Body of pancreas (tissue), 4 donors: ENCODE results near the gene RMRP. TPM values are rescaled to one million over a fixed set of nuclear protein-coding genes. Genes with fewer than 3 reads are reported as not detected.
A peak's percentile ranks its signal among the peaks of the same experiment; 100 is the strongest.

ENCODE experiments used
- ATAC-seq: fragments of 150-250 bp; one replicate; pipeline ENCODE4 v1.9.1; 2016
- DNase-seq, 4 donors: peaks; one replicate each; pipeline ENCODE4 v3.0.0-alpha.2; 2019
- H3K27ac ChIP-seq, 4 donors: fragments of 200-600 bp; sonication (generic); 1 replicate in 3 of 4; 2 replicates in 1 of 4; pipeline versions ENCODE4 v1.5.1 to v1.6.1; 2016 to 2019; ENCODE audit warnings: mild to moderate bottlenecking in 1 of 4, mixed read lengths in 1 of 4, moderate library complexity in 1 of 4
- H3K27me3 ChIP-seq, 2 donors: fragments of 200-600 bp; sonication (generic); one replicate each; pipeline ENCODE4 v1.6.0; 2016; ENCODE audit warnings: mild to moderate bottlenecking in 1 of 2
- H3K36me3 ChIP-seq, 2 donors: fragments of 200-600 bp; sonication (generic); replicated peaks in 1 of 2; 2 replicates each; pipeline ENCODE4 v1.5.1; 2016; ENCODE audit warnings: low read depth in 2 of 2; ENCODE audit not compliant: insufficient read depth in 1 of 2
- H3K4me1 ChIP-seq: fragments of 200-600 bp; sonication (generic); one replicate; pipeline ENCODE4 v1.6.0; 2016
- H3K4me3 ChIP-seq, 2 donors: fragments of 200-600 bp; sonication (generic); 1 replicate in 1 of 2; 2 replicates in 1 of 2; pipeline ENCODE4 v1.5.1; 2016 to 2019
- H3K9me3 ChIP-seq, 3 donors: fragments of 200-600 bp; sonication (generic); 1 replicate in 2 of 3; 2 replicates in 1 of 3; pipeline ENCODE4 v1.5.1; 2016
- POLR2A ChIP-seq, 3 donors: fragments of 450-650 bp; IDR thresholded peaks; one replicate each; pipeline ENCODE4 v1.6.1; 2016; ENCODE audit warnings: antibody characterized with exemption in 3 of 3, mild to moderate bottlenecking in 2 of 3
- WGBS, 2 donors: methylation state at CpG; one replicate each; pipeline ENCODE4 v1.1.5; 2017; 5-methylcytosine and 5-hydroxymethylcytosine counted together
- intact Hi-C: fragments of 100-400 bp; cut with DNase I; formaldehyde crosslinking; loops from one replicate; pipeline ENCODE4 v1.15.1; 2023
- total RNA-seq, 2 donors: library from RNA; depleted of rRNA; stranded (reverse); fragments of >200 nt; gene quantifications; one replicate each; pipeline ENCODE4 v1.1.0, GENCODE V29; 2016
- TF ChIP-seq, protein P1 (sequence below), 7 experiments: fragments of 450-650 bp in 4 of 7; fragments of 200-600 bp in 3 of 7; sonication (generic) in 3 of 7; IDR thresholded peaks; one replicate each; pipeline ENCODE4 v1.5.1; 2016 to 2019; ENCODE audit warnings: antibody characterized with exemption in 7 of 7

RMRP gene
- total RNA-seq, 2 donors from 2014 or later, result 887 to 2,577 TPM

DNA sequence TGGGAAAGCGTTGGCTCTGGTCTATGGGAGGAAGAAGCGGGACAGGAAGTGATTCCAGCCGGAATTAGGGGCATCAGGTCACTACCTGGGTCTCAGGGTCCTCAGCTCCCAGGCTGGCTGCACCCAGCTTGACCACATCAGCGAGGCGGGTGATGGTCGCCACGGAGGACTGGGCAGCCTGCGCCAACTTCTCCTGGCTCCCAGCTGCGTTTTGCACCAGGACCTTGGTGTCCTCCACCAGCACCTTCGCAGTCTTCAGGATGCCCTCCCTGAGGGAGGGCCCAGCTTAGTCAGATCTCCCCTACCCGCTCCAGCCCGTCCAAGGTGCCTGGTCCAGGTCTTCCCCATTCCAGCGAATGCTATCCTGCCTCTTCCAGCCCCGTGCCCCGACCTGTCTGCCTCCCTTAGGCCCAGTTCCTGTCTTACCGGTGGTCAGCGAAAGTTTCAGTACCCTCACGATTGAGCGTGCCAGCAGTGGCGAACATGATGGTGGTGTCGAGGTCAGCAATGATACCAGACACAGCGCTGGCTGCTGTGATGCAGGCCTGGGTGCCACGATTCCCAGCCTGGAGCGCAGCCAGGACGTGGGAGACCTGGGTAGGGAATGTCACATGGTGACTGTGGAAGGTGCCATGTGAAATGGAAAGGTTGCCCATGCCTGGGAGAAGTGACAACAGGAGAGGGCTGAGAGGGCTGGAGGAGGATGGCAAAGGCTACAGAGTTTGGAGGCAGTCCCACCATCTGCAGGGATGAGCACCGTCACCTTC, 46.3 kb upstream of the RMRP start:
- no peak overlapping the region for H3K27ac ChIP-seq
- peaks cover 50 to 81% of the 10 kb centered on the region in 2 donors for H3K36me3 ChIP-seq
- H3K4me3 ChIP-seq, result no peak overlapping the region
- DNase-seq (no peak), ATAC-seq (no peak)
- TF ChIP-seq, protein P1, sequence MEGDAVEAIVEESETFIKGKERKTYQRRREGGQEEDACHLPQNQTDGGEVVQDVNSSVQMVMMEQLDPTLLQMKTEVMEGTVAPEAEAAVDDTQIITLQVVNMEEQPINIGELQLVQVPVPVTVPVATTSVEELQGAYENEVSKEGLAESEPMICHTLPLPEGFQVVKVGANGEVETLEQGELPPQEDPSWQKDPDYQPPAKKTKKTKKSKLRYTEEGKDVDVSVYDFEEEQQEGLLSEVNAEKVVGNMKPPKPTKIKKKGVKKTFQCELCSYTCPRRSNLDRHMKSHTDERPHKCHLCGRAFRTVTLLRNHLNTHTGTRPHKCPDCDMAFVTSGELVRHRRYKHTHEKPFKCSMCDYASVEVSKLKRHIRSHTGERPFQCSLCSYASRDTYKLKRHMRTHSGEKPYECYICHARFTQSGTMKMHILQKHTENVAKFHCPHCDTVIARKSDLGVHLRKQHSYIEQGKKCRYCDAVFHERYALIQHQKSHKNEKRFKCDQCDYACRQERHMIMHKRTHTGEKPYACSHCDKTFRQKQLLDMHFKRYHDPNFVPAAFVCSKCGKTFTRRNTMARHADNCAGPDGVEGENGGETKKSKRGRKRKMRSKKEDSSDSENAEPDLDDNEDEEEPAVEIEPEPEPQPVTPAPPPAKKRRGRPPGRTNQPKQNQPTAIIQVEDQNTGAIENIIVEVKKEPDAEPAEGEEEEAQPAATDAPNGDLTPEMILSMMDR (IDR thresholded peaks at IDR 0.05), result no peak
- no peak for TF ChIP-seq POLR2A (IDR thresholded peaks at IDR 0.05)
- WGBS, 2 donors, result 95 to 96% methylated on average over 22 to 26 of the region's 26 CpGs
- H3K4me1 ChIP-seq, result no peaks in the 10 kb centered on the region
- no peaks in the 10 kb centered on the region for H3K27me3 ChIP-seq
- intact Hi-C loops, result no loop called here
- H3K9me3 ChIP-seq, result no peaks in the 10 kb centered on the region

DNA sequence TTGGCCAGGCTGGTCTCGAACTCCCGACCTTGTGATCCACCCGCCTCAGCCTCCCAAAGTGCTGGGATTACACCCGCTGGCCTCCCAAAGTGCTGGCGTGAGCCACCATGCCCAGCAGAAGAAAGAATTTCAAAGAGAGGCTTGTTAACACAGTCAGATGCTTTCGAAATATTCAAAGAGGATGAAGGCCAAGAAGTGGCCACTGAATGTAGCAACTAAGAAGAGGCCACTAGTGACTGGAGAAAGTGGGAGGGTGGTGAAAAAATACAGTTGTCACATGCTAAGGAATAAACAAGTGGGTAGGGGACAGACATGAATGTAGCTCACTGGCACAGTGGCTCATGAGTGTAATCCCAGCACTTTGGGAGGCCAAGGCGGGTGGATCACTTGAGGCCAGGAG, 44.9 kb upstream of the RMRP start:
- no peaks in the 10 kb centered on the region for H3K9me3 ChIP-seq
- no peak for TF ChIP-seq POLR2A (IDR thresholded peaks at IDR 0.05)
- TF ChIP-seq, protein P1 (IDR thresholded peaks at IDR 0.05), result no peak
- no peak overlapping the region for H3K27ac ChIP-seq
- WGBS, 2 donors, result 94 to 96% methylated on average over 7 of the region's 7 CpGs
- no peak overlapping the region for H3K4me3 ChIP-seq
- H3K4me1 ChIP-seq, result no peaks in the 10 kb centered on the region
- H3K27me3 ChIP-seq, result no peaks in the 10 kb centered on the region
- intact Hi-C loops, result no loop called here
- no peak for ATAC-seq
- peaks cover 50 to 84% of the 10 kb centered on the region in 2 donors for H3K36me3 ChIP-seq
- DNase-seq, result no peak

GRCh38 chr9:35700942-35701341, 43.1 kb upstream of the RMRP start:
- Histone ChIP-seq H3K4me1 (peaks cover 16% of the 10 kb centered on the region), H3K36me3 (peaks cover 40 to 70% of the 10 kb centered on the region in 2 donors), H3K27ac (no peak overlapping the region), H3K27me3 (no peaks in the 10 kb centered on the region), H3K9me3 (no peaks in the 10 kb centered on the region), H3K4me3 (no peak overlapping the region)
- TF ChIP-seq, protein P1 (IDR thresholded peaks at IDR 0.05), result no peak
- TF ChIP-seq POLR2A (IDR thresholded peaks at IDR 0.05), result no peak
- intact Hi-C loops, result no loop called here
- DNase-seq, result no peak
- no peak for ATAC-seq

DNA sequence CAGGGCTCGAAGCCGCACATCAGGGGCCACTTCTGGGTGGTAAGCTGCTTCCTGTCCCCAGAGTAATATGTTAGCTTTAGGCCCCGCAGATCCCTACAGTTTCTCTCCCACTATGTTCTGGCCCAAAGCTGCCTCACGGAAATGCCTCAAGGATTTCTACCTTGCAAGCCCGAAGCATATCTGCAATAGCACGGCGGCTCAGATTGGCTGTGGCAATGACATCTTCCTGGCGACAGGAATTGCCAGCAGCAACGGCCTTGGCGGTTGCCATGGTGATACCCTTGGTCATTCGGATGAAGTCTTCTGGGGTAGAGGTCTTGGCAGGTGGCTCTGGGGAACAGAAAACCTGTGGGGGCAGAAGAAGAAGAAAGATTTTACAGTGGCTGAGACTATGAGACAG, 42.2 kb upstream of the RMRP start:
- ATAC-seq (no peak), DNase-seq (peak in 2 of 4 donors; percentile 34 to 65)
- intact Hi-C loops, result no loop called here
- Histone ChIP-seq H3K27ac (peak overlapping the region in 1 of 4 donors; percentile 16), H3K36me3 (peaks cover 40 to 61% of the 10 kb centered on the region in 2 donors), H3K9me3 (no peaks in the 10 kb centered on the region), H3K27me3 (no peaks in the 10 kb centered on the region), H3K4me1 (peaks cover 25% of the 10 kb centered on the region), H3K4me3 (no peak overlapping the region)
- WGBS, 2 donors, result 53 to 59% methylated on average over 11 of the region's 11 CpGs
- TF ChIP-seq, protein P1 (IDR thresholded peaks at IDR 0.05), result no peak
- TF ChIP-seq POLR2A (IDR thresholded peaks at IDR 0.05), result no peak

DNA sequence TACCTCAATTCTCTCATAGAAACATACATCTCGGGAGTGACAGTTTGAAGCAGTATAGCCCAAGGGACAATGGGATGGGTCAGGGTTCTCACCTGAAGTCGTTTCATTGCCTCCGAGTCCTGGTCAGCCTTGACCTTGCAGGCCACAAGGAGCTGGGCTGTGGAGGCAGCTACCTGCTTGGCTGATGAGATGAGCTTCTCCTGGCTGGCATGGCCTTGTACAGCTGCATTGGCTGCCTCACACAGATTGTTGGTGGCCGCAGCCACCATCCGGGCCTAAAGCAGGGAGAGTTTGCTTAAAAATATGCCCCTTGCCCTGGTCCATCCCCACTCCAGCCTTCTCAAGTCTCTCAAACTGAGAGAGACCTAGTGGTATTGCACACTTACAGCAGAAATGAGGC, 40.4 kb upstream of the RMRP start:
- Histone ChIP-seq H3K4me3 (no peak overlapping the region), H3K27me3 (no peaks in the 10 kb centered on the region), H3K27ac (no peak overlapping the region), H3K9me3 (no peaks in the 10 kb centered on the region), H3K4me1 (peaks cover 28% of the 10 kb centered on the region), H3K36me3 (peaks cover 30 to 43% of the 10 kb centered on the region in 2 donors)
- TF ChIP-seq, protein P1 (IDR thresholded peaks at IDR 0.05), result no peak
- no peak for TF ChIP-seq POLR2A (IDR thresholded peaks at IDR 0.05)
- intact Hi-C loops, result loop anchor here (5.0 kb wide), 1 partner anchor 36 kb away; no protein-coding TSS in a partner anchor
- DNase-seq (no peak), ATAC-seq (no peak)
- WGBS, 2 donors, result 89 to 94% methylated on average over 3 to 5 of the region's 5 CpGs
